Activated CD4-positive, alpha-beta T cell treated with anti-CD3 and anti-CD28 coated beads, Interleukin-10, Interleukin-2, amounts not matched to agents 100 ng/mL and 50 ng/mL, durations not matched to agents 16 hours and 8 hours (primary cell): ENCODE results near the gene SLCO2B1.

Experiments
- DNase-seq: peaks from one replicate; pipeline ENCODE4 v3.0.0-alpha.2; 2020

SLCO2B1 gene

GRCh38 chr11:75163921-75164849, 13.3 kb downstream of the SLCO2B1 start:
- DNase-seq, result no peak

- no peak for DNase-seq
Measured at GRCh38 chr11:75165721-75166120, 14.8 kb downstream of the SLCO2B1 start.

- no peak for DNase-seq
Measured at GRCh38 chr11:75166791-75167190, 15.9 kb downstream of the SLCO2B1 start.

- no peak for DNase-seq
Measured at GRCh38 chr11:75167617-75168016, 16.7 kb downstream of the SLCO2B1 start.

GRCh38 chr11:75169101-75169885, 18.4 kb downstream of the SLCO2B1 start:
- DNase-seq, result no peak

- DNase-seq, result no peak
Measured at GRCh38 chr11:75170516-75171201, 19.8 kb downstream of the SLCO2B1 start.

GRCh38 chr11:75173336-75173735, 22.4 kb downstream of the SLCO2B1 start:
- DNase-seq, result no peak

GRCh38 chr11:75174781-75175370, 24.0 kb downstream of the SLCO2B1 start:
- peak; percentile 75 for DNase-seq

- DNase-seq, result no peak
Measured at GRCh38 chr11:75182664-75183063, 31.8 kb downstream of the SLCO2B1 start.

- DNase-seq, result no peak
Measured at GRCh38 chr11:75184051-75184450, 33.1 kb downstream of the SLCO2B1 start.

- no peak for DNase-seq
Measured at GRCh38 chr11:75184757-75185425, 34.0 kb downstream of the SLCO2B1 start.

GRCh38 chr11:75185866-75186265, 35.0 kb downstream of the SLCO2B1 start:
- no peak for DNase-seq

GRCh38 chr11:75186999-75187398, 36.1 kb downstream of the SLCO2B1 start:
- no peak for DNase-seq

GRCh38 chr11:75188671-75189070, 37.8 kb downstream of the SLCO2B1 start:
- DNase-seq, result no peak

GRCh38 chr11:75189108-75189507, 38.2 kb downstream of the SLCO2B1 start:
- no peak for DNase-seq

GRCh38 chr11:75189911-75190310, 39.0 kb downstream of the SLCO2B1 start:
- DNase-seq, result no peak

- DNase-seq, result no peak
Measured at GRCh38 chr11:75190652-75191329, 39.9 kb downstream of the SLCO2B1 start.

GRCh38 chr11:75191330-75191717, 40.4 kb downstream of the SLCO2B1 start:
- DNase-seq, result no peak

- DNase-seq, result no peak
Measured at GRCh38 chr11:75193271-75193670, 42.4 kb downstream of the SLCO2B1 start.

GRCh38 chr11:75193711-75194110, 42.8 kb downstream of the SLCO2B1 start:
- no peak for DNase-seq

GRCh38 chr11:75194147-75194546, 43.2 kb downstream of the SLCO2B1 start:
- no peak for DNase-seq
